Spinal cord (tissue), 10 donors: ENCODE measurements around the gene FREY1. TPM values are rescaled to one million over a fixed set of nuclear protein-coding genes. Genes with fewer than 3 reads are reported as not detected.
A peak's percentile ranks its signal among the peaks of the same experiment; 100 is the strongest.

Experiments used
- DNase-seq, 6 donors: peaks; one replicate each; pipeline versions ENCODE4 v3.0.0 to v3.0.0-alpha.2; 2013 to 2015; ENCODE audit warnings: low spot score in 6 of 6, low read depth in 4 of 6
- H3K27ac ChIP-seq: one replicate; pipeline ENCODE4 v1.5.1; 2013; ENCODE audit warnings: low read depth, low read length, control low read depth
- H3K27me3 ChIP-seq: one replicate; pipeline ENCODE4 v1.6.1; 2013; ENCODE audit warnings: low read length; ENCODE audit not compliant: control insufficient read depth, insufficient read depth
- H3K36me3 ChIP-seq: one replicate; pipeline ENCODE4 v1.6.1; 2013; ENCODE audit warnings: low read length; ENCODE audit not compliant: control insufficient read depth, insufficient read depth
- H3K4me1 ChIP-seq: one replicate; pipeline ENCODE4 v1.6.1; 2013; ENCODE audit warnings: low read length; ENCODE audit not compliant: control insufficient read depth, insufficient read depth
- H3K4me3 ChIP-seq: one replicate; pipeline ENCODE4 v1.5.1; 2013; ENCODE audit warnings: low read depth, low read length, control low read depth
- H3K9me3 ChIP-seq: one replicate; pipeline ENCODE4 v1.6.1; 2013; ENCODE audit warnings: low read length; ENCODE audit not compliant: control insufficient read depth, insufficient read depth
- WGBS: methylation state at CpG from one replicate; pipeline ENCODE4 v1.1.5; 2013; ENCODE audit warnings: missing lambda C conversion rate; ENCODE audit not compliant: insufficient coverage; 5-methylcytosine and 5-hydroxymethylcytosine counted together
- polyA plus RNA-seq, 2 donors: library from polyadenylated mRNA; unstranded; fragments of 120-200 nt; gene quantifications; one replicate each; pipeline ENCODE4 v1.2.1, GENCODE V29; 2013; ENCODE audit not compliant: insufficient read length in 2 of 2
- total RNA-seq, 2 donors: library from RNA; depleted of rRNA in 1 of 2; stranded (reverse); fragments of 120-200 nt in 1 of 2; fragments of >200 nt in 1 of 2; gene quantifications; one replicate each; pipeline versions ENCODE4 v1.2.3 to v1.2.4, GENCODE V29; 2013 to 2014
- donor health status: healthy.

FREY1 gene
- total and polyA plus RNA-seq, 4 donors: 0.57 to 0.72 (median 0.59) TPM; not detected in 1

GRCh38 chr11:45930031-45930794, 23.1 kb upstream of the FREY1 start:
- H3K9me3 ChIP-seq: no peaks in the 10 kb centered on the region
- H3K36me3 ChIP-seq: peaks cover 63% of the 10 kb centered on the region
- no peak overlapping the region for H3K4me3 ChIP-seq
- WGBS: 65% methylated on average over 13 of the region's 14 CpGs
- H3K27me3 ChIP-seq: no peaks in the 10 kb centered on the region
- H3K27ac ChIP-seq: no peak overlapping the region
- H3K4me1 ChIP-seq: peaks cover 34% of the 10 kb centered on the region
- DNase-seq: peak in 1 of 6 donors; percentile 46

DNA sequence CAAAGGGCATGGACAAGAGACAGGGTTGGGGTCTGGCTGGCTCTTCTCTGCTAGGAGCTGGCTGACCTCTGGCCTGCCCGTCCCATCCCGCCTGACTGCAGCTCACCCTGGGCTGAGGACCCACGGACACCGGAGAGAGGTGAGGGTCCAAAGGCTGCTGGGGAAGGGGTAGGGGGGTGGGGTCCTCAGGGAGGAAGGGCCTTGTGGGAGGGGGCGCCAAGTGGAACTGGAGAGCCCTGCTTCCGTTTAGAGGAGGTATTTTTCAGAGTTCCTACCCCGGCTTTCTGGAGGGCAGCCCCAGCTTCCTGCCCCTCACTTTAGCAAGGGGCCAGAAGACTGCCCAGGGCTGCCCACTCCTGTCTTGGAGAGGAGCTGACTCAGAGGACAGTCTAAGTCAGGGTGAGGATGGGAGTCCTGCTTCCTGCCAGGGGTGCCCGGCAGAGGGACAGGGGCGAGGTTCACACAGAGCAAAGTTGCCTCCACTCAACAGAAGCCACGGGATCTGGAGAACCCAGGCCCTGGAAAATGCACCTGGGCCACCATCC, 22.5 kb upstream of the FREY1 start:
- H3K4me3 ChIP-seq: no peak overlapping the region
- peaks cover 34% of the 10 kb centered on the region for H3K4me1 ChIP-seq
- peaks cover 2% of the 10 kb centered on the region for H3K27me3 ChIP-seq
- no peak for DNase-seq
- H3K27ac ChIP-seq: no peak overlapping the region
- H3K36me3 ChIP-seq: peaks cover 56% of the 10 kb centered on the region
- H3K9me3 ChIP-seq: no peaks in the 10 kb centered on the region
- 88% methylated on average over 5 of the region's 10 CpGs for WGBS

- peaks cover 10% of the 10 kb centered on the region for H3K27me3 ChIP-seq
- no peak overlapping the region for H3K4me3 ChIP-seq
- peaks cover 47% of the 10 kb centered on the region for H3K36me3 ChIP-seq
- no peak for DNase-seq
- peaks cover 28% of the 10 kb centered on the region for H3K4me1 ChIP-seq
- WGBS: 91% methylated on average over 11 of the region's 13 CpGs
- no peaks in the 10 kb centered on the region for H3K9me3 ChIP-seq
- no peak overlapping the region for H3K27ac ChIP-seq
Measured at GRCh38 chr11:45928535-45929215, 21.6 kb upstream of the FREY1 start.

DNA sequence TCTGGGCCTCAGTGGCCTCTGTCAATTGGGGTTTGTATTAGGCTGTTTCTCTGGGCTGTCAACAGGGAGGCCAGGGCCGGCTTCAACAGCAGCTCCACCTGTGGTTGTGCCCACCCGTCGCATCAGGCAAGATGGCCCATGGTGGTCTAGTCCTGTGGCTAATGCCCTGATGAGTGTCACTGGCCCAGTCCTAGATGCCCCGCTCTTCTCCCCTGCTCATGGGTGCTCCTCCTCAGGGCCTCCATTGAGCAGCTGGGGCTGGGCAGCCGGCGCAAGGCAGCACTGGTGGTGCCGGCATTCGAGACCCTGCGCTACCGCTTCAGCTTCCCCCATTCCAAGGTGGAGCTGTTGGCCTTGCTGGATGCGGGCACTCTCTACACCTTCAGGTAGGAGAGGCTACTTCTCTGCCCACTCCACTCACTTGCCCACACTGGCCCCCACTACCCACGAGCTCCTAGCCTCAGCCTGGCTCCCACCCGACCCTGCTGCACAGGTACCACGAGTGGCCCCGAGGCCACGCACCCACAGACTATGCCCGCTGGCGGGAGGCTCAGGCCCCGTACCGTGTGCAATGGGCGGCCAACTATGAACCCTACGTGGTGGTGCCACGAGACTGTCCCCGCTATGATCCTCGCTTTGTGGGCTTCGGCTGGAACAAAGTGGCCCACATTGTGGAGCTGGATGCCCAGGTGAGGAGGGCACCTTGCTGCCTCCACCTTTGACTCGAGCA, 20.8 kb upstream of the FREY1 start:
- H3K27me3 ChIP-seq: peaks cover 16% of the 10 kb centered on the region
- H3K36me3 ChIP-seq: peaks cover 47% of the 10 kb centered on the region
- H3K4me1 ChIP-seq: peaks cover 26% of the 10 kb centered on the region
- H3K27ac ChIP-seq: no peak overlapping the region
- 94% methylated on average over 24 of the region's 27 CpGs for WGBS
- no peak for DNase-seq
- H3K4me3 ChIP-seq: no peak overlapping the region
- no peaks in the 10 kb centered on the region for H3K9me3 ChIP-seq

DNA sequence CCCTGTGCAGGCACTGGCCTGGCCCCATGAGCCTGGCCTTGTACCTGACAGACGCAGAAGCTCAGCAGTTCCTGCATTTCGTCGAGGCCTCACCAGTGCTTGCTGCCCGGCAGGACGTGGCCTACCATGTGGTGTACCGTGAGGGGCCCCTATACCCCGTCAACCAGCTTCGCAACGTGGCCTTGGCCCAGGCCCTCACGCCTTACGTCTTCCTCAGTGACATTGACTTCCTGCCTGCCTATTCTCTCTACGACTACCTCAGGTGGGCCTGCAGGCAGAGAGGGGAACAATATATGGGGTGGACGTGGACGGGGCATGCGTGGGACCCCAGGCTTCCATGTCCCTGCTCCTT, 20.2 kb upstream of the FREY1 start:
- Histone ChIP-seq H3K27me3 (peaks cover 17% of the 10 kb centered on the region), H3K27ac (no peak overlapping the region), H3K4me1 (peaks cover 29% of the 10 kb centered on the region), H3K36me3 (peaks cover 46% of the 10 kb centered on the region), H3K4me3 (no peak overlapping the region), H3K9me3 (no peaks in the 10 kb centered on the region)
- WGBS: 71% methylated on average over 12 of the region's 15 CpGs
- DNase-seq: no peak

GRCh38 chr11:45926536-45927331, 19.7 kb upstream of the FREY1 start:
- peaks cover 40% of the 10 kb centered on the region for H3K36me3 ChIP-seq
- 91% methylated on average over 7 of the region's 12 CpGs for WGBS
- DNase-seq: no peak
- H3K4me3 ChIP-seq: no peak overlapping the region
- H3K27me3 ChIP-seq: peaks cover 23% of the 10 kb centered on the region
- H3K4me1 ChIP-seq: peaks cover 34% of the 10 kb centered on the region
- H3K27ac ChIP-seq: no peak overlapping the region
- no peaks in the 10 kb centered on the region for H3K9me3 ChIP-seq

GRCh38 chr11:45926001-45926401, 18.9 kb upstream of the FREY1 start:
- 81% methylated on average over 12 of the region's 12 CpGs for WGBS
- DNase-seq: no peak
- Histone ChIP-seq H3K4me1 (peaks cover 33% of the 10 kb centered on the region), H3K4me3 (no peak overlapping the region), H3K36me3 (peaks cover 35% of the 10 kb centered on the region), H3K27ac (no peak overlapping the region), H3K9me3 (no peaks in the 10 kb centered on the region), H3K27me3 (peaks cover 29% of the 10 kb centered on the region)

DNA sequence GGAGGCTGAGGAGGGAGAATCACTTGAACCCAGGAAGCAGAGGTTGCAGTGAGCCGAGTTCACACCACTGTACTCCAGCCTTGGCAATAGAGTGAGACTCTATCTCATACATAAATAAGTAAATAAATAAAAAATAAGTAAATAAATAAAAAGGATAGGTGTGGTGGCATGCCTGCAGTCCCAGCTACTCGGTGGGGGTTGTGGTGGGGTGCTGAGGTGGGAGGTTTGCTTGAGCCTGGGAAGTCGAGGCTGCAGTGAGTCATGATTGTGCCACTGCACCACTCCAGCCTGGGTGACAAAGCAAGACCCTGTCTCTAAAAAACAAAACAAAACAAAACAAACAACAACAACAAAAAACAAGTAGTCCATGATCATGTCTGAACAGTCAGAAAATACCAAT, 18.5 kb upstream of the FREY1 start:
- peaks cover 31% of the 10 kb centered on the region for H3K4me1 ChIP-seq
- H3K4me3 ChIP-seq: no peak overlapping the region
- no peaks in the 10 kb centered on the region for H3K9me3 ChIP-seq
- peaks cover 29% of the 10 kb centered on the region for H3K27me3 ChIP-seq
- peaks cover 32% of the 10 kb centered on the region for H3K36me3 ChIP-seq
- H3K27ac ChIP-seq: no peak overlapping the region
- no peak for DNase-seq
- WGBS: no CpG with 5 or more reads among the region's 3 CpGs

DNA sequence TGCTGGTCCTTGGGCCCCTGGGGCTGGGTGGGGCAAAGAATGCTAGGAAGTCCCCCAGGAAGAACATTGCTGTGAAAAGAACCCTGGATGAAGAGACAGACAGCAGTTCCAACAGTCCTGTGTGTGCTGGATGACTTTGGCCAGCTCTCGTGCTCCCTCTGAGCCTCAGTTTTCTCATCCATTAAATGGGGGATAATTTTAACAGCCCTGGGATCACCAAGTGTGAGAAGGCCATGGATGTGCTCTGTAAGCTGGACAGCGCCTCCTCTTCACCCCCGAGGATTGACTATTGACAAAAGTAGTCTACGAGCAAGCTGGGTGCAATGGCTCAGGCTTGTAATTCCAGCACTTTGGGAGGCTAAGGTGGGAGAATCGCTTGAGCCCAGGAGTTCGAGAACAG, 17.9 kb upstream of the FREY1 start:
- Histone ChIP-seq H3K27ac (no peak overlapping the region), H3K9me3 (no peaks in the 10 kb centered on the region), H3K4me3 (no peak overlapping the region), H3K36me3 (peaks cover 25% of the 10 kb centered on the region), H3K27me3 (peaks cover 31% of the 10 kb centered on the region), H3K4me1 (peaks cover 28% of the 10 kb centered on the region)
- DNase-seq: no peak
- 89% methylated on average over 4 of the region's 6 CpGs for WGBS
